ENCODE results near the gene CCL22. TPM values are rescaled to one million over a fixed set of nuclear protein-coding genes. Genes with fewer than 3 reads are reported as not detected.

CCL22 gene
- total RNA-seq, 4 donors from 2014 or later: not detected

- no peak for DNase-seq
- 79 to 81% methylated on average over 3 of the region's 3 CpGs for WGBS, 2 donors
- peaks cover 5 to 18% of the 10 kb centered on the region in 2 donors for H3K4me1 ChIP-seq
- no peak overlapping the region for H3K4me3 ChIP-seq (replicated peaks in 1 of 3)
- TF ChIP-seq POLR2A (IDR thresholded peaks at IDR 0.05) (no peak), CTCF (IDR thresholded peaks at IDR 0.05) (no peak)
- H3K36me3 ChIP-seq: no peaks in the 10 kb centered on the region
- H3K9me3 ChIP-seq: no peaks in the 10 kb centered on the region
- intact Hi-C loops (cut with DNase I): no loop called here
- no peaks in the 10 kb centered on the region for H3K27me3 ChIP-seq
- H3K27ac ChIP-seq: no peak overlapping the region
These were observed 12.8 kb upstream of the CCL22 start for GRCh38 chr16:57345666-57346204.

GRCh38 chr16:57347858-57348257 lies 10.7 kb upstream of the CCL22 start:
- TF ChIP-seq CTCF (IDR thresholded peaks at IDR 0.05): no peak
- no peak overlapping the region for H3K27ac ChIP-seq
- DNase-seq: no peak

GRCh38 chr16:57348327-57348726 lies 10.3 kb upstream of the CCL22 start:
- TF ChIP-seq CTCF (IDR thresholded peaks at IDR 0.05) (no peak), POLR2A (IDR thresholded peaks at IDR 0.05) (no peak)
- no peaks in the 10 kb centered on the region for H3K36me3 ChIP-seq
- no peaks in the 10 kb centered on the region for H3K9me3 ChIP-seq
- no peaks in the 10 kb centered on the region for H3K4me1 ChIP-seq
- no peak overlapping the region for H3K27ac ChIP-seq
- no peak for DNase-seq
- H3K27me3 ChIP-seq: no peaks in the 10 kb centered on the region
- 85 to 97% methylated on average over 2 of the region's 2 CpGs for WGBS, 2 donors
- intact Hi-C loops (cut with DNase I): no loop called here
- H3K4me3 ChIP-seq (replicated peaks in 1 of 3): no peak overlapping the region

More at GRCh38 chr16:57347858-57348257, 10.7 kb upstream of the CCL22 start:
- 93% methylated on average over 6 of the region's 6 CpGs for WGBS, 2 donors
- no peaks in the 10 kb centered on the region for H3K27me3 ChIP-seq
- no peak overlapping the region for H3K4me3 ChIP-seq (replicated peaks in 1 of 3)
- no peaks in the 10 kb centered on the region for H3K36me3 ChIP-seq
- H3K9me3 ChIP-seq: no peaks in the 10 kb centered on the region
- H3K4me1 ChIP-seq: no peaks in the 10 kb centered on the region
- intact Hi-C loops (cut with DNase I): no loop called here

GRCh38 chr16:57349212-57350031 lies 9.2 kb upstream of the CCL22 start:
- H3K4me1 ChIP-seq: no peaks in the 10 kb centered on the region
- intact Hi-C loops (cut with DNase I): no loop called here
- no peak for TF ChIP-seq CTCF (IDR thresholded peaks at IDR 0.05)
- TF ChIP-seq POLR2A (IDR thresholded peaks at IDR 0.05): no peak
- no peak overlapping the region for H3K27ac ChIP-seq
- no peaks in the 10 kb centered on the region for H3K9me3 ChIP-seq
- H3K27me3 ChIP-seq: no peaks in the 10 kb centered on the region
- 39 to 41% methylated on average over 14 of the region's 14 CpGs for WGBS, 2 donors
- no peak for DNase-seq
- H3K36me3 ChIP-seq: no peaks in the 10 kb centered on the region
- no peak overlapping the region for H3K4me3 ChIP-seq (replicated peaks in 1 of 3)

DNA sequence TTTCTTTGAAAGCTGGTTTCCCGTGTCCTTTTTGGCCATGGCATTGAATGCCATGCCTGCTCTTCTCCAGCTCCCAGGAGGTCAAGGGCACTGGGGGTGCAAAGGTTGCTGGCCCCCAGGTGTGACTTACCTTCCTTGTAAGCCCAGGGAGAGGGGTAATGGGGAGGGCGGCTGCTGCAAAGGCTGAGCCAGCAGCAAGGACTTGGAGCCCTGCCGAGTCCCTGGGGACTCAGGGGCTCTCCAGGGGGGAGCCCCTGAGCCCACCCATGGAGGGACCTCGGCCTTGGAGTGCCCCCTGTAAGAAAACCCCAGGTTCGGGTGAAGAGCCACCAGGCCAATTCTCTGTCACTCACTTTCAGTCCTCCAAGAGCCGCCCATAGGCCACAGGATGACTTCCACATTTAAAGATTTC lies 5.9 kb upstream of the CCL22 start:
- intact Hi-C loops (cut with DNase I): no loop called here
- Histone ChIP-seq H3K36me3 (no peaks in the 10 kb centered on the region), H3K27me3 (no peaks in the 10 kb centered on the region), H3K27ac (no peak overlapping the region), H3K9me3 (no peaks in the 10 kb centered on the region), H3K4me3 (replicated peaks in 1 of 3) (no peak overlapping the region), H3K4me1 (no peaks in the 10 kb centered on the region)
- WGBS, 2 donors: 73 to 74% methylated on average over 6 of the region's 6 CpGs
- TF ChIP-seq CTCF (IDR thresholded peaks at IDR 0.05): no peak
- no peak for TF ChIP-seq POLR2A (IDR thresholded peaks at IDR 0.05)
- DNase-seq: no peak
